Measurements from ENCODE around the gene ARF5.

ARF5 gene

GRCh38 chr7:127586346-127586745 lies 1.9 kb upstream of the ARF5 start:
- POLR2A ChIA-PET = interaction anchor here (1.0 kb wide), 2 partner anchors 13 to 194 kb away, joined by 3 to 7 read pairs; partner anchors contain the start of gene ZNF800
- CTCF ChIA-PET = no interaction called here
- DNase-seq (ENCODE audit: extremely low spot score) = no peak
- no peak for TF ChIP-seq SUZ12 (IDR thresholded peaks at IDR 0.05)
- TF ChIP-seq FOXA1 (IDR thresholded peaks at IDR 0.05) = no peak
- TF ChIP-seq SP1 (IDR thresholded peaks at IDR 0.05) = no peak
- TF ChIP-seq NFRKB (IDR thresholded peaks at IDR 0.05) = no peak
- TF ChIP-seq ARNT (IDR thresholded peaks at IDR 0.05) = no peak

GRCh38 chr7:127587663-127588018 lies 570 bp upstream of the ARF5 start:
- CTCF ChIA-PET = no interaction called here
- POLR2A ChIA-PET = interaction anchor here (0.8 to 2.1 kb wide), 4 partner anchors 10 to 64 kb away, joined by 3 to 10 read pairs (median 6); no protein-coding TSS in a partner anchor

GRCh38 chr7:127588697-127589482 lies 679 bp downstream of the ARF5 start:
- TF ChIP-seq ARNT (IDR thresholded peaks at IDR 0.05) (no peak), PKNOX1 (IDR thresholded peaks at IDR 0.05) (no peak), L3MBTL2 (conservative IDR thresholded peaks at IDR 0.05) (peak; percentile 76), LEF1 (IDR thresholded peaks at IDR 0.05; ENCODE audit: borderline replicate concordance) (no peak), FOXK2 (IDR thresholded peaks at IDR 0.05) (no peak), FOXA1 (IDR thresholded peaks at IDR 0.05) (no peak), SP1 (IDR thresholded peaks at IDR 0.05) (no peak), CTBP1 (IDR thresholded peaks at IDR 0.05; ENCODE audit: borderline replicate concordance) (peak; percentile 67; the same call in 1 of the 2 replicates), BHLHE40 (IDR thresholded peaks at IDR 0.05; ENCODE audit: borderline replicate concordance) (no peak)
- DNase-seq (ENCODE audit: extremely low spot score) = peak; percentile 65
- ChIA-PET CTCF (interaction anchor here (0.7 to 1.3 kb wide), 3 partner anchors 16 to 306 kb away, joined by 3 to 6 read pairs (median 3); no protein-coding TSS in a partner anchor), POLR2A (interaction anchor here (0.6 to 2.1 kb wide), 14 partner anchors 9 to 621 kb away, joined by 3 to 10 read pairs (median 3); no protein-coding TSS in a partner anchor)

More at GRCh38 chr7:127587663-127588018, 570 bp upstream of the ARF5 start:
- DNase-seq (ENCODE audit: extremely low spot score) = no peak
- TF ChIP-seq TARDBP (IDR thresholded peaks at IDR 0.05) (no peak), FOXA1 (IDR thresholded peaks at IDR 0.05) (no peak), PKNOX1 (IDR thresholded peaks at IDR 0.05) (no peak), FOXK2 (IDR thresholded peaks at IDR 0.05) (no peak), SP1 (IDR thresholded peaks at IDR 0.05) (no peak), LEF1 (IDR thresholded peaks at IDR 0.05; ENCODE audit: borderline replicate concordance) (no peak), SUZ12 (IDR thresholded peaks at IDR 0.05) (no peak), CTBP1 (IDR thresholded peaks at IDR 0.05; ENCODE audit: borderline replicate concordance) (no peak), L3MBTL2 (conservative IDR thresholded peaks at IDR 0.05) (no peak), NFRKB (IDR thresholded peaks at IDR 0.05) (no peak), BHLHE40 (IDR thresholded peaks at IDR 0.05; ENCODE audit: borderline replicate concordance) (no peak), ARNT (IDR thresholded peaks at IDR 0.05) (no peak)

GRCh38 chr7:127589896-127590295 lies 1.7 kb downstream of the ARF5 start:
- no peak for DNase-seq (ENCODE audit: extremely low spot score)
- POLR2A ChIA-PET = no interaction called here
- no peak for TF ChIP-seq ZNF384 (IDR thresholded peaks at IDR 0.05)
- TF ChIP-seq FOXK2 (IDR thresholded peaks at IDR 0.05) = no peak
- no peak for TF ChIP-seq BHLHE40 (IDR thresholded peaks at IDR 0.05; ENCODE audit: borderline replicate concordance)
- no peak for TF ChIP-seq CTBP1 (IDR thresholded peaks at IDR 0.05; ENCODE audit: borderline replicate concordance)
- TF ChIP-seq LEF1 (IDR thresholded peaks at IDR 0.05; ENCODE audit: borderline replicate concordance) = no peak
- no peak for TF ChIP-seq NFRKB (IDR thresholded peaks at IDR 0.05)
- no peak for TF ChIP-seq PKNOX1 (IDR thresholded peaks at IDR 0.05)
- TF ChIP-seq HDGF (IDR thresholded peaks at IDR 0.05; ENCODE audit: borderline replicate concordance) = no peak
- no peak for TF ChIP-seq ARNT (IDR thresholded peaks at IDR 0.05)
- TF ChIP-seq L3MBTL2 (conservative IDR thresholded peaks at IDR 0.05) = no peak
- CTCF ChIA-PET = no interaction called here

- POLR2A ChIA-PET = no interaction called here
Observed at GRCh38 chr7:127591189-127591588, 3.0 kb downstream of the ARF5 start.

More at GRCh38 chr7:127591189-127591588, 3.0 kb downstream of the ARF5 start:
- no peak for DNase-seq (ENCODE audit: extremely low spot score)
- TF ChIP-seq BHLHE40 (IDR thresholded peaks at IDR 0.05; ENCODE audit: borderline replicate concordance) (no peak), PKNOX1 (IDR thresholded peaks at IDR 0.05) (no peak), L3MBTL2 (conservative IDR thresholded peaks at IDR 0.05) (no peak), HDGF (IDR thresholded peaks at IDR 0.05; ENCODE audit: borderline replicate concordance) (no peak), ARNT (IDR thresholded peaks at IDR 0.05) (no peak), FOXM1 (IDR thresholded peaks at IDR 0.05; ENCODE audit: borderline replicate concordance) (no peak), FOXA1 (IDR thresholded peaks at IDR 0.05) (no peak), NFRKB (IDR thresholded peaks at IDR 0.05) (no peak), LEF1 (IDR thresholded peaks at IDR 0.05; ENCODE audit: borderline replicate concordance) (no peak), CTBP1 (IDR thresholded peaks at IDR 0.05; ENCODE audit: borderline replicate concordance) (no peak), TARDBP (IDR thresholded peaks at IDR 0.05) (no peak), ZNF384 (IDR thresholded peaks at IDR 0.05) (no peak), ELF4 (IDR thresholded peaks at IDR 0.05) (no peak), SUZ12 (IDR thresholded peaks at IDR 0.05) (no peak), SP1 (IDR thresholded peaks at IDR 0.05) (no peak), FOXK2 (IDR thresholded peaks at IDR 0.05) (no peak)
- CTCF ChIA-PET = no interaction called here

All from HEK293T (cell line).